ENCODE data around the gene DIABLO. TPM values are rescaled to one million over a fixed set of nuclear protein-coding genes. Genes with fewer than 3 reads are reported as not detected.
"Not testable (repeated sequence)": the region's sequence is repeated elsewhere in the genome, so short reads cannot be mapped to it uniquely, and the experiment has no call there.

The DIABLO gene
- total RNA-seq = 10 to 100 TPM; 48.2 to 71.1 (median 62.3) TPM

GRCh38 chr12:122225683-122226365 is at the start of gene DIABLO:
Gene DIABLO (minus strand): TSS chr12:122226052. CDS start chr12:122226014, 38 bp downstream.
- TF ChIP-seq POLR2AphosphoS5 (IDR thresholded peaks at IDR 0.05) = peak; percentile 98 to 100 (median 99)
- peak; percentile 98 for TF ChIP-seq POLR2A (IDR thresholded peaks at IDR 0.05)
- peak in 1 of 3 donors; percentile 10 for TF ChIP-seq CTCF (IDR thresholded peaks at IDR 0.05)

GRCh38 chr12:122275459-122275858 is 49.6 kb upstream of the DIABLO start:
- H3K9me3 ChIP-seq = no peaks in the 10 kb centered on the region
- intact Hi-C loops (cut with DNase I; ENCODE audit: low total_unique reads) = no loop called here
- no peak overlapping the region for H3K4me3 ChIP-seq

More at GRCh38 chr12:122225683-122226365, at the start of gene DIABLO:
- Histone ChIP-seq H3K36me3 (no peaks in the 10 kb centered on the region), H3K27ac (peak within 1 kb of the TSS; percentile 97 to 98), H3K27me3 (no peaks in the 10 kb centered on the region), H3K9me3 (no peaks in the 10 kb centered on the region), H3K4me3 (peak within 1 kb of the TSS; percentile 87 to 95 (median 93)), H3K4me1 (peaks cover 13 to 15% of the 10 kb centered on the region in 2 donors)
- peak; percentile 100 for DNase-seq (ENCODE audit: low spot score in 2 of 2)
- intact Hi-C loops (cut with DNase I; ENCODE audit: low total_unique reads) = no loop called here

GRCh38 chr12:122266230-122266901 is 40.5 kb upstream of the DIABLO start, which contains the start of gene VPS33A:
Gene VPS33A (minus strand): TSS chr12:122266494. CDS start chr12:122266408, 86 bp downstream.
- intact Hi-C loops (cut with DNase I; ENCODE audit: low total_unique reads) = no loop called here
- H3K4me3 ChIP-seq = peak within 1 kb of the TSS; percentile 76 to 94 (median 83)
- no peaks in the 10 kb centered on the region for H3K27me3 ChIP-seq
- DNase-seq (ENCODE audit: low spot score in 2 of 2) = peak; percentile 96 to 98
- H3K36me3 ChIP-seq = no peaks in the 10 kb centered on the region
- H3K27ac ChIP-seq = peak within 1 kb of the TSS; percentile 91 to 93
- H3K4me1 ChIP-seq = peaks cover 0 to 7% of the 10 kb centered on the region in 2 donors
- H3K9me3 ChIP-seq = no peaks in the 10 kb centered on the region
- TF ChIP-seq CTCF (IDR thresholded peaks at IDR 0.05) = no peak
- TF ChIP-seq POLR2A (IDR thresholded peaks at IDR 0.05) = peak; percentile 31
- peak; percentile 96 to 99 (median 99) for TF ChIP-seq POLR2AphosphoS5 (IDR thresholded peaks at IDR 0.05)

More at GRCh38 chr12:122275459-122275858, 49.6 kb upstream of the DIABLO start:
- no peak overlapping the region for H3K27ac ChIP-seq
- no peak for DNase-seq (ENCODE audit: low spot score in 2 of 2)
- no peaks in the 10 kb centered on the region for H3K27me3 ChIP-seq
- TF ChIP-seq POLR2AphosphoS5 (IDR thresholded peaks at IDR 0.05) (no peak), POLR2A (IDR thresholded peaks at IDR 0.05) (no peak), CTCF (IDR thresholded peaks at IDR 0.05) (no peak)
- no peaks in the 10 kb centered on the region for H3K4me1 ChIP-seq
- no peaks in the 10 kb centered on the region for H3K36me3 ChIP-seq

GRCh38 chr12:122265886-122266229 is 40.0 kb upstream of the DIABLO start:
- Histone ChIP-seq H3K27ac (peak overlapping the region; percentile 91 to 93), H3K36me3 (no peaks in the 10 kb centered on the region), H3K4me1 (peaks cover 0 to 7% of the 10 kb centered on the region in 2 donors), H3K4me3 (peak overlapping the region; percentile 76 to 94 (median 83)), H3K9me3 (no peaks in the 10 kb centered on the region), H3K27me3 (no peaks in the 10 kb centered on the region)
- TF ChIP-seq CTCF (IDR thresholded peaks at IDR 0.05) (no peak), POLR2AphosphoS5 (IDR thresholded peaks at IDR 0.05) (no peak), POLR2A (IDR thresholded peaks at IDR 0.05) (no peak)
- peak in 1 of 2 donors; percentile 49 for DNase-seq (ENCODE audit: low spot score in 2 of 2)
- intact Hi-C loops (cut with DNase I; ENCODE audit: low total_unique reads) = no loop called here

GRCh38 chr12:122265476-122265875 is 39.6 kb upstream of the DIABLO start:
- peak overlapping the region; percentile 91 to 93 for H3K27ac ChIP-seq

GRCh38 chr12:122260735-122261134 is 34.9 kb upstream of the DIABLO start:
- DNase-seq (ENCODE audit: low spot score in 2 of 2); H3K27me3 ChIP-seq; H3K4me1 ChIP-seq; H3K36me3 ChIP-seq; intact Hi-C loops (cut with DNase I; ENCODE audit: low total_unique reads); H3K27ac ChIP-seq; H3K9me3 ChIP-seq; H3K4me3 ChIP-seq: not testable (repeated sequence)

More at GRCh38 chr12:122265476-122265875, 39.6 kb upstream of the DIABLO start:
- DNase-seq (ENCODE audit: low spot score in 2 of 2) = no peak
- TF ChIP-seq POLR2A (IDR thresholded peaks at IDR 0.05) = no peak
- no peak for TF ChIP-seq CTCF (IDR thresholded peaks at IDR 0.05)
- TF ChIP-seq POLR2AphosphoS5 (IDR thresholded peaks at IDR 0.05) = no peak
- intact Hi-C loops (cut with DNase I; ENCODE audit: low total_unique reads) = no loop called here
- Histone ChIP-seq H3K9me3 (no peaks in the 10 kb centered on the region), H3K4me1 (peaks cover 0 to 7% of the 10 kb centered on the region in 2 donors), H3K4me3 (peak overlapping the region; percentile 76 to 94 (median 83)), H3K36me3 (no peaks in the 10 kb centered on the region), H3K27me3 (no peaks in the 10 kb centered on the region)

- H3K4me3 ChIP-seq; DNase-seq (ENCODE audit: low spot score in 2 of 2); H3K27ac ChIP-seq; H3K4me1 ChIP-seq; H3K9me3 ChIP-seq; H3K27me3 ChIP-seq; intact Hi-C loops (cut with DNase I; ENCODE audit: low total_unique reads); H3K36me3 ChIP-seq: not testable (repeated sequence)
Observed at GRCh38 chr12:122258939-122259338, 33.1 kb upstream of the DIABLO start.
